Breast epithelium (tissue), 4 donors: ENCODE data around the gene IL18RAP. TPM values are rescaled to one million over a fixed set of nuclear protein-coding genes. Genes with fewer than 3 reads are reported as not detected.

Experiments
- DNase-seq, 2 donors: peaks; one replicate each; pipeline ENCODE4 v3.0.0-alpha.2; 2019; ENCODE audit warnings: low spot score in 2 of 2
- H3K27ac ChIP-seq, 2 donors: fragments of 200-600 bp; sonication (generic) in 1 of 2; one replicate each; pipeline ENCODE4 v1.5.1; 2016 to 2019; ENCODE audit warnings: mild to moderate bottlenecking in 1 of 2
- H3K27me3 ChIP-seq, 2 donors: fragments of 200-600 bp; sonication (generic) in 1 of 2; one replicate each; pipeline versions ENCODE4 v1.5.1 to v1.6.0; 2017 to 2019; ENCODE audit warnings: control low read depth in 1 of 2, mild to moderate bottlenecking in 1 of 2
- H3K36me3 ChIP-seq: fragments of 200-600 bp; one replicate; pipeline ENCODE4 v1.5.1; 2019
- H3K4me1 ChIP-seq, 2 donors: fragments of 200-600 bp; sonication (generic); one replicate each; pipeline ENCODE4 v1.5.1; 2016 to 2019; ENCODE audit warnings: control low read depth in 1 of 2
- H3K4me3 ChIP-seq, 3 donors: fragments of 200-600 bp; sonication (generic); 1 replicate in 2 of 3; 2 replicates in 1 of 3; pipeline ENCODE4 v1.5.1; 2016 to 2019; ENCODE audit warnings: mild to moderate bottlenecking in 3 of 3, moderate library complexity in 2 of 3
- H3K9me3 ChIP-seq, 2 donors: fragments of 200-600 bp; sonication (generic) in 1 of 2; one replicate each; pipeline ENCODE4 v1.5.1; 2016 to 2019; ENCODE audit warnings: control low read depth in 1 of 2
- POLR2A ChIP-seq: fragments of 450-650 bp; IDR thresholded peaks from one replicate; pipeline ENCODE4 v1.6.1; 2016; ENCODE audit warnings: antibody characterized with exemption, mild to moderate bottlenecking, moderate library complexity
- POLR2AphosphoS5 ChIP-seq, 3 donors: sonication (generic); formaldehyde crosslinking; IDR thresholded peaks; one replicate each; pipeline ENCODE4 v1.6.1; 2017; ENCODE audit warnings: antibody characterized with exemption in 3 of 3
- intact Hi-C: fragments of 100-400 bp; cut with DNase I; formaldehyde crosslinking; loops from one replicate; pipeline ENCODE4 v1.15.1; 2023; ENCODE audit warnings: low total_unique reads
- total RNA-seq, 3 donors: library from RNA; depleted of rRNA; stranded (reverse); fragments of >200 nt; gene quantifications; one replicate each; pipeline ENCODE4 v1.1.0, GENCODE V29; 2016
- TF ChIP-seq, protein P1 (sequence below), 3 donors: fragments of 450-650 bp; IDR thresholded peaks; one replicate each; pipeline ENCODE4 v1.5.1; 2016 to 2017; ENCODE audit warnings: antibody characterized with exemption in 3 of 3, mild to moderate bottlenecking in 3 of 3, moderate library complexity in 3 of 3

Gene IL18RAP
- total RNA-seq, 3 donors from 2014 or later = 1.4 to 2.9 (median 2.3) TPM

DNA sequence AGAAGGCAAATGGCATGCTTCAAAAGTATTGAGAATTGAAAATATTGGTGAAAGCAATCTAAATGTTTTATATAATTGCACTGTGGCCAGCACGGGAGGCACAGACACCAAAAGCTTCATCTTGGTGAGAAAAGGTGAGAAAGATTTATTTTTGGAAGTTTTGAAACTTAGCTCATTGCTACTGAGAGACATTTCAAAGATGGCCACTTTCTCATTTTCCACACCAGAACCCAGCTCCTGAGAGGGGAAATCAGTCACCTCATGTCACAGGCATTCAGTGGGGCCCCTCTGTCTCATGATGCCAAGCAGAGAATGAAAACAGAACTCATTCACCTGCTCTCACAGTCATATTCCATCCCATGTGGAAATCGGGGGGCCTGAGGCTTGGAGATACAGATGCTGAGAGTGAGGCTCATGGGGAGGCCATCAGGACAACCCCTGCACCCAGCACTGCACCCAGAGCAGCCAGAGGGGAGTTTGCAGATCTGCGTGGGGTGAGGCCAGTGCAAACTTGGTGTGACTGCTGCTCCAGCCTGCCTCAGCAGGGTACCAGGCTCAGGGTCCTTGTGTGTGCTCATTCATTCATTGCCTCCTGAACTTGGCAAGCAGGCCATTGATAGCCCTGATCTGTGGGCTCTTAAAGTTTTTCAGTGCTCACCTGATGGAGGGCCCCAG, 36.0 kb upstream of the IL18RAP start:
- intact Hi-C loops = no loop called here
- no peak for TF ChIP-seq POLR2AphosphoS5 (IDR thresholded peaks at IDR 0.05)
- no peak for TF ChIP-seq POLR2A
- TF ChIP-seq, protein P1, sequence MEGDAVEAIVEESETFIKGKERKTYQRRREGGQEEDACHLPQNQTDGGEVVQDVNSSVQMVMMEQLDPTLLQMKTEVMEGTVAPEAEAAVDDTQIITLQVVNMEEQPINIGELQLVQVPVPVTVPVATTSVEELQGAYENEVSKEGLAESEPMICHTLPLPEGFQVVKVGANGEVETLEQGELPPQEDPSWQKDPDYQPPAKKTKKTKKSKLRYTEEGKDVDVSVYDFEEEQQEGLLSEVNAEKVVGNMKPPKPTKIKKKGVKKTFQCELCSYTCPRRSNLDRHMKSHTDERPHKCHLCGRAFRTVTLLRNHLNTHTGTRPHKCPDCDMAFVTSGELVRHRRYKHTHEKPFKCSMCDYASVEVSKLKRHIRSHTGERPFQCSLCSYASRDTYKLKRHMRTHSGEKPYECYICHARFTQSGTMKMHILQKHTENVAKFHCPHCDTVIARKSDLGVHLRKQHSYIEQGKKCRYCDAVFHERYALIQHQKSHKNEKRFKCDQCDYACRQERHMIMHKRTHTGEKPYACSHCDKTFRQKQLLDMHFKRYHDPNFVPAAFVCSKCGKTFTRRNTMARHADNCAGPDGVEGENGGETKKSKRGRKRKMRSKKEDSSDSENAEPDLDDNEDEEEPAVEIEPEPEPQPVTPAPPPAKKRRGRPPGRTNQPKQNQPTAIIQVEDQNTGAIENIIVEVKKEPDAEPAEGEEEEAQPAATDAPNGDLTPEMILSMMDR (IDR thresholded peaks at IDR 0.05) = no peak

DNA sequence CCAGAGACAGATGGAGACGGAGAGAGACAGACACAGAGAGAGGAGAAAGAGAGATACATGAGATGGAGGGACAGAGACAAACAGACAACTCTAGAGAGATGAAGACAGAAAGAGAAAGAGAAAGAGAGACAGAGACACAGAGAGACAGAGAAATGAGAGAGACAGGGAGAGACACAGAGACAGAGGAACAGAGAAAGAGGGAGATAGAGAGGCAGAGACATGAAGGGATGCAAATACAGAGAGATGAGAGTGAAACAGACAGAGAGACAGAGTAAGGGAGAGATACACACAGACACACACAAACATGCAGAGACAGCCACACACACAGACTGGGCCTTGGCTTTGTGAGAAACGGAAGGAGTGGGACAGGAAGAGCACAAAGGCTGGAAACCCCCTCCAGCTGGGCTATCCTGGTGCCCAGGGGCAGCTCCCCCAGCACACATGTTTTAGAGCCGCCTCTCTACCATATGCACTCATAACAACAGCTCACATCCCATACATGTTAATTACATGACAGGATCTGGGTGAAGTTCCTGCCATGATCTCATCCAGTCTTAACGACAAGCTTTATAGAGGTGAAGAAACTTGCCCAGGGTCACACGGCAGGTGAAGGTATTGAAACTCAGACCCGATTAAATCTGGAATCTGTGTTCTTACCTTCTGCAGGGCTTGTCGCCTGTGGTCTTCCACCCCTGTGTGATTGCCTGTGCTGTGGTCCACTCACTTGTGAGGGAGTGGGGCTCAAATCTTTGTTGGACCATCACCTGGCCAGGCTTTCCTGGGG, 35.0 kb upstream of the IL18RAP start:
- TF ChIP-seq, protein P1 (IDR thresholded peaks at IDR 0.05) = no peak
- TF ChIP-seq POLR2A (no peak), POLR2AphosphoS5 (IDR thresholded peaks at IDR 0.05) (no peak)
- Histone ChIP-seq H3K4me3 (no peak overlapping the region), H3K27ac (no peak overlapping the region), H3K4me1 (no peaks in the 10 kb centered on the region), H3K9me3 (peaks cover 0 to 14% of the 10 kb centered on the region in 2 donors), H3K27me3 (no peaks in the 10 kb centered on the region), H3K36me3 (no peaks in the 10 kb centered on the region)
- intact Hi-C loops = no loop called here
- no peak for DNase-seq

More for the DNA sequence above, 36.0 kb upstream of the IL18RAP start:
- no peak for DNase-seq
- H3K36me3 ChIP-seq = no peaks in the 10 kb centered on the region
- no peak overlapping the region for H3K27ac ChIP-seq
- H3K9me3 ChIP-seq = peaks cover 0 to 22% of the 10 kb centered on the region in 2 donors
- no peak overlapping the region for H3K4me3 ChIP-seq
- no peaks in the 10 kb centered on the region for H3K27me3 ChIP-seq
- no peaks in the 10 kb centered on the region for H3K4me1 ChIP-seq

DNA sequence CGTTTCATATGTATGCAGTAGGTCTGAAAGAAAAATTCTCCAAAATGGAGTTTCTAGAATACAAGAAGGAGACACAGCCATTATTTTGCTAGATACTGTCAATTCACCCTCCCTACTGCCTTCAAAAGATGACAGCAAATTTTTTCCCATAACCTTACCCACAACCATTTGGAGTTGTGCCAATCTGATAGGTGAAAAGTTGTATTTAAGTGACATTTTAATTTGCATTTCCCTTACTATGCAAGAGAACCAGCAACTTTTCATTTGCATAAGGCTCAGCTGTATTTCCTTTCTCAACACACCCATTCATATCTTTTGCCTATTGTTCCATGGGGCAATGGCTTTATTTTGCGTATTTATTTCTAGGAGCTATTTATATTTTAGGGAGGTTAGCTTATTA, 31.4 kb upstream of the IL18RAP start:
- H3K4me3 ChIP-seq = no peak overlapping the region
- no peaks in the 10 kb centered on the region for H3K27me3 ChIP-seq
- H3K9me3 ChIP-seq = no peaks in the 10 kb centered on the region
- TF ChIP-seq POLR2AphosphoS5 (IDR thresholded peaks at IDR 0.05) (no peak), POLR2A (no peak)
- TF ChIP-seq, protein P1 (IDR thresholded peaks at IDR 0.05) = no peak
- no peak for DNase-seq
- H3K36me3 ChIP-seq = no peaks in the 10 kb centered on the region
- intact Hi-C loops = no loop called here
- no peaks in the 10 kb centered on the region for H3K4me1 ChIP-seq
- no peak overlapping the region for H3K27ac ChIP-seq

DNA sequence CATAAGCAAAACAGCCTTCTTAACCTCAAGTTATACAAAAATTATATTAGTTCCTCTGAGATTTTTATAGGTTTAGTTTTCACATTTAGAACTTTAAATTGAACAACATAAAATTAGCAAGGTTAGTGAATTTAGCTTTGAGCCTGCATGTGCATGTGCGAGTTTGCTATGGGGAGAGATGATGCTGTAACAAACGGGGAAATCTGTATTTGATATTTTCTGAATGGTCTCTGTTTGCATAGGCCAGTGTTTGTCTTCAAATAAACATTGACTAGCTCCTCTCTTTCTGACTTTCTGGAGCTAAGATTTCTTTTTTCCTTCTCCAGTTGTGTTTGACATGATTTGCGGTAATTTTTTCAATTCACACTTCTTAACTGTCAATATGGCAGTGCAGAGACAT, 30.9 kb upstream of the IL18RAP start:
- Histone ChIP-seq H3K27ac (no peak overlapping the region), H3K27me3 (no peaks in the 10 kb centered on the region), H3K4me3 (no peak overlapping the region), H3K36me3 (no peaks in the 10 kb centered on the region), H3K4me1 (no peaks in the 10 kb centered on the region), H3K9me3 (no peaks in the 10 kb centered on the region)
- intact Hi-C loops = no loop called here
- DNase-seq = no peak
- TF ChIP-seq POLR2A (no peak), POLR2AphosphoS5 (IDR thresholded peaks at IDR 0.05) (no peak)
- TF ChIP-seq, protein P1 (IDR thresholded peaks at IDR 0.05) = no peak

DNA sequence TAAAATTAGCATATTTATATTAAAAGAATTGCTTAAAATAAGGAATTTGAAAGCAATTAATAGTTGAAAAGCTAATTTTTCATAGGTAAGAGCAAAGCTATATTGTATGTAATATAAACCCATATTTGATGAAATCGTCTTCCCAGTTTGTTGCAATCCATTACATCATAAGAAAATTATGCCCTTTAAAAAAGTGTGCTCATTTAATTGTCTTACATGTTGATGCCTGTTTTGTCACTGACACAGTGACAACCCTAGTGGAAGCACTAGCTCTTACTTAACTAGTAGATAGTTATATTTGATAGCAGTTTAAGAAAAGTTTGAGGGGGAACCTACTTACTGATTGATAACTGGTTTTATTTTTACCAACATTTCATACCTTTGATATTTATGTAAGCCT, 30.0 kb upstream of the IL18RAP start:
- TF ChIP-seq POLR2A (no peak), POLR2AphosphoS5 (IDR thresholded peaks at IDR 0.05) (no peak)
- TF ChIP-seq, protein P1 (IDR thresholded peaks at IDR 0.05) = no peak
- Histone ChIP-seq H3K4me1 (no peaks in the 10 kb centered on the region), H3K4me3 (no peak overlapping the region), H3K27ac (no peak overlapping the region), H3K9me3 (no peaks in the 10 kb centered on the region), H3K27me3 (no peaks in the 10 kb centered on the region), H3K36me3 (no peaks in the 10 kb centered on the region)
- intact Hi-C loops = no loop called here
- no peak for DNase-seq
